Measurements from ENCODE around the gene NHLRC4. TPM values are rescaled to one million over a fixed set of nuclear protein-coding genes. Genes with fewer than 3 reads are reported as not detected.

NHLRC4 gene
- total RNA-seq, 1 experiment from 2014 or later: 0.92 TPM

- TF ChIP-seq ZNF138 (CRISPR knock-in tag; conservative IDR thresholded peaks at IDR 0.05): no peak
- no peak for TF ChIP-seq AFF4 (CRISPR knock-in tag; IDR thresholded peaks at IDR 0.05; ENCODE audit: borderline replicate concordance)
- TF ChIP-seq TCF7 (CRISPR knock-in tag; IDR thresholded peaks at IDR 0.05; ENCODE audit: low read depth): no peak
- TF ChIP-seq ELF4 (CRISPR knock-in tag; IDR thresholded peaks at IDR 0.05; ENCODE audit: low read depth): no peak
- TF ChIP-seq ZMAT4 (CRISPR knock-in tag; IDR thresholded peaks at IDR 0.05): no peak
- TF ChIP-seq PRRX2 (CRISPR knock-in tag; IDR thresholded peaks at IDR 0.05): no peak
- TF ChIP-seq PRDM15 (CRISPR knock-in tag; IDR thresholded peaks at IDR 0.05): no peak
- no peak for TF ChIP-seq FOXJ3 (CRISPR knock-in tag; IDR thresholded peaks at IDR 0.05; ENCODE audit: borderline replicate concordance)
- TF ChIP-seq NFATC4 (CRISPR knock-in tag; IDR thresholded peaks at IDR 0.05): no peak
Observed at GRCh38 chr16:519841-520687, 46.7 kb upstream of the NHLRC4 start (continued).

GRCh38 chr16:520847-521246, 46.0 kb upstream of the NHLRC4 start:
- Mint-ChIP-seq H3K27me3 (ENCODE audit: low read depth) (no peaks in the 10 kb centered on the region), H3K4me1 (0 out of 2 replicates have a peak, but pooled peaks cover 6% of the 10 kb centered on the region), H3K4me3 (no peak overlapping the region), H3K9me3 (no peaks in the 10 kb centered on the region), H3K36me3 (peaks cover 4% of the 10 kb centered on the region; the same call in 1 of the 2 replicates), H3K27ac (no peak overlapping the region)
- ATAC-seq (no peak), DNase-seq (ENCODE audit: low spot score) (no peak)
- POLR2A ChIA-PET: interaction anchor here (1.2 kb wide), 1 partner anchor 119 kb away, joined by 3 read pairs; the partner anchor contains the start of gene DECR2
- CTCF ChIA-PET: interaction anchor here (0.8 to 2.1 kb wide), 7 partner anchors 11 to 131 kb away, joined by 3 to 9 read pairs (median 5); partner anchors contain the start of gene NHLRC4
- TF ChIP-seq ZSCAN18 (CRISPR knock-in tag; IDR thresholded peaks at IDR 0.05) (no peak), HMGA2 (CRISPR knock-in tag; IDR thresholded peaks at IDR 0.05) (no peak), FOXK1 (CRISPR knock-in tag; IDR thresholded peaks at IDR 0.05) (no peak), ETV6 (CRISPR knock-in tag; IDR thresholded peaks at IDR 0.05) (no peak), ZNF532 (CRISPR knock-in tag; IDR thresholded peaks at IDR 0.05; ENCODE audit: borderline replicate concordance) (no peak), ZNF263 (CRISPR knock-in tag; IDR thresholded peaks at IDR 0.05; ENCODE audit: low read depth) (no peak), ZMAT4 (CRISPR knock-in tag; IDR thresholded peaks at IDR 0.05) (no peak), CREM (CRISPR knock-in tag; IDR thresholded peaks at IDR 0.05) (no peak), TEAD4 (CRISPR knock-in tag; IDR thresholded peaks at IDR 0.05) (no peak), TCF7 (CRISPR knock-in tag; IDR thresholded peaks at IDR 0.05; ENCODE audit: low read depth) (no peak), EMX1 (CRISPR knock-in tag; IDR thresholded peaks at IDR 0.05) (no peak), RELA (CRISPR knock-in tag; IDR thresholded peaks at IDR 0.05; ENCODE audit: borderline replicate concordance) (no peak), ATF1 (CRISPR knock-in tag; IDR thresholded peaks at IDR 0.05) (no peak)

All from WTC11 (cell line).